IPS-11a (cell line): ENCODE measurements around the gene C14orf93.

Source experiments
- H3K4me3 ChIP-seq: one replicate; pipeline ENCODE4 v1.5.1; 2013; ENCODE audit warnings: low read depth, low read length, control low read depth

The C14orf93 gene

GRCh38 chr14:23045419-23046357 is 35.7 kb upstream of the C14orf93 start:
- H3K4me3 ChIP-seq = no peak overlapping the region

- H3K4me3 ChIP-seq = no peak overlapping the region
Observed at GRCh38 chr14:23044840-23045239, 34.9 kb upstream of the C14orf93 start.

- no peak overlapping the region for H3K4me3 ChIP-seq
Observed at GRCh38 chr14:23043754-23044153, 33.8 kb upstream of the C14orf93 start.

- no peak overlapping the region for H3K4me3 ChIP-seq
Observed at GRCh38 chr14:23043145-23043544, 33.2 kb upstream of the C14orf93 start.

- no peak within 1 kb of the TSS for H3K4me3 ChIP-seq
Observed at GRCh38 chr14:23042162-23042965, 32.4 kb upstream of the C14orf93 start, which contains the start of gene PSMB11. Gene PSMB11 (plus strand): TSS chr14:23042212. CDS start chr14:23042226, 14 bp downstream.

GRCh38 chr14:23041729-23042128 is 31.8 kb upstream of the C14orf93 start:
- no peak overlapping the region for H3K4me3 ChIP-seq

GRCh38 chr14:23040100-23040499 is 30.2 kb upstream of the C14orf93 start:
- H3K4me3 ChIP-seq = no peak overlapping the region

GRCh38 chr14:23035303-23036144 is 25.6 kb upstream of the C14orf93 start:
- H3K4me3 ChIP-seq = peak overlapping the region; percentile 98

GRCh38 chr14:23034498-23035302 is 24.8 kb upstream of the C14orf93 start, which contains the start of gene PSMB5:
Gene PSMB5 (minus strand): TSS chr14:23034900. CDS start chr14:23034881, 19 bp downstream.
- H3K4me3 ChIP-seq = peak within 1 kb of the TSS; percentile 98

- H3K4me3 ChIP-seq = peak overlapping the region; percentile 98
Observed at GRCh38 chr14:23033801-23034497, 24.0 kb upstream of the C14orf93 start.

GRCh38 chr14:23033251-23033727 is 23.3 kb upstream of the C14orf93 start:
- no peak overlapping the region for H3K4me3 ChIP-seq

- no peak overlapping the region for H3K4me3 ChIP-seq
Observed at GRCh38 chr14:23030936-23031335, 21.0 kb upstream of the C14orf93 start.

GRCh38 chr14:23028799-23029198 is 18.9 kb upstream of the C14orf93 start:
- no peak overlapping the region for H3K4me3 ChIP-seq

GRCh38 chr14:23025151-23025814 is 15.3 kb upstream of the C14orf93 start:
- H3K4me3 ChIP-seq = no peak overlapping the region

GRCh38 chr14:23024612-23025075 is 14.7 kb upstream of the C14orf93 start:
- no peak overlapping the region for H3K4me3 ChIP-seq

GRCh38 chr14:23023795-23024152 is 13.8 kb upstream of the C14orf93 start:
- H3K4me3 ChIP-seq = no peak overlapping the region

- H3K4me3 ChIP-seq = no peak overlapping the region
Observed at GRCh38 chr14:23023022-23023794, 13.3 kb upstream of the C14orf93 start.
